NCI-H446 (cell line): Measurements from ENCODE around the gene RAPGEF4.
"Not testable (repeated sequence)": the region's sequence is repeated elsewhere in the genome, so short reads cannot be mapped to it uniquely, and the experiment has no call there.

ENCODE experiments used
- DNase-seq, 2 experiments: peaks; one replicate each; lab custom pipeline; 2025; lab: John Stamatoyannopoulos, UW

The RAPGEF4 gene

GRCh38 chr2:173033084-173033483 is 297.4 kb downstream of the RAPGEF4 start:
- DNase-seq = no peak

GRCh38 chr2:173034143-173034542 is 298.5 kb downstream of the RAPGEF4 start:
- no peak for DNase-seq

GRCh38 chr2:173037245-173038120 is 301.8 kb downstream of the RAPGEF4 start:
- no peak for DNase-seq

- not testable (repeated sequence) for DNase-seq
Observed at GRCh38 chr2:173038257-173038656, 302.6 kb downstream of the RAPGEF4 start.

GRCh38 chr2:173040729-173041128 is 305.1 kb downstream of the RAPGEF4 start:
- DNase-seq = no peak

GRCh38 chr2:173043476-173043875 is 307.8 kb downstream of the RAPGEF4 start:
- DNase-seq = no peak

GRCh38 chr2:173043897-173044519 is 308.4 kb downstream of the RAPGEF4 start:
- no peak for DNase-seq

GRCh38 chr2:173044686-173045085 is 309.0 kb downstream of the RAPGEF4 start:
- no peak for DNase-seq

- no peak for DNase-seq
Observed at GRCh38 chr2:173045181-173045580, 309.5 kb downstream of the RAPGEF4 start.

- DNase-seq = peak; percentile 72 to 85
Observed at GRCh38 chr2:173048522-173048896, 312.9 kb downstream of the RAPGEF4 start.

GRCh38 chr2:173048897-173049661 is 313.4 kb downstream of the RAPGEF4 start:
- peak; percentile 92 to 97 for DNase-seq

GRCh38 chr2:173049831-173050230 is 314.2 kb downstream of the RAPGEF4 start:
- DNase-seq = no peak

- peak in 1 of 2 experiments; percentile 45 for DNase-seq
Observed at GRCh38 chr2:173050684-173051083, 315.0 kb downstream of the RAPGEF4 start.

- DNase-seq = no peak
Observed at GRCh38 chr2:173051463-173052215, 316.0 kb downstream of the RAPGEF4 start.

GRCh38 chr2:173053043-173053699 is 317.5 kb downstream of the RAPGEF4 start:
- no peak for DNase-seq

GRCh38 chr2:173054466-173054865 is 318.8 kb downstream of the RAPGEF4 start:
- no peak for DNase-seq

GRCh38 chr2:173056705-173057364 is 321.2 kb downstream of the RAPGEF4 start:
- no peak for DNase-seq

- no peak for DNase-seq
Observed at GRCh38 chr2:173058097-173058496, 322.5 kb downstream of the RAPGEF4 start.

- DNase-seq = no peak
Observed at GRCh38 chr2:173058673-173059072, 323.0 kb downstream of the RAPGEF4 start.

- DNase-seq = no peak
Observed at GRCh38 chr2:173059292-173059691, 323.6 kb downstream of the RAPGEF4 start.

- no peak for DNase-seq
Observed at GRCh38 chr2:173059971-173060461, 324.4 kb downstream of the RAPGEF4 start.
